Heart left ventricle (tissue), 16 donors: ENCODE measurements around the gene RPP25L. TPM values are rescaled to one million over a fixed set of nuclear protein-coding genes. Genes with fewer than 3 reads are reported as not detected.

Source experiments
- ATAC-seq, 4 donors: fragments of 200-7000 bp; cut with Tn5 transposase; one replicate each; pipeline ENCODE4 v1.9.1; 2020 to 2022; ENCODE audit warnings: moderate library complexity in 4 of 4, mild to moderate bottlenecking in 3 of 4, moderate number of reproducible peaks in 1 of 4
- DNase-seq, 5 donors: peaks; one replicate each; pipeline ENCODE4 v3.0.0-alpha.2; 2020
- H3K27ac ChIP-seq, 12 donors: fragments of 200-600 bp; sonication (generic) in 4 of 12; one replicate each; pipeline versions ENCODE4 v1.5.0 to v1.8.0; 2016 to 2022; ENCODE audit warnings: mild to moderate bottlenecking in 2 of 12
- H3K27me3 ChIP-seq, 9 donors: fragments of 200-600 bp; sonication (generic) in 2 of 9; one replicate each; pipeline versions ENCODE4 v1.5.1 to v1.8.0; 2016 to 2022; ENCODE audit warnings: mild to moderate bottlenecking in 3 of 9
- H3K36me3 ChIP-seq, 9 donors: fragments of 200-600 bp; sonication (generic) in 2 of 9; one replicate each; pipeline versions ENCODE4 v1.5.0 to v1.8.0; 2018 to 2022; ENCODE audit warnings: mild to moderate bottlenecking in 2 of 9
- H3K4me1 ChIP-seq, 12 donors: fragments of 200-600 bp; sonication (generic) in 4 of 12; one replicate each; pipeline versions ENCODE4 v1.5.0 to v1.8.0; 2016 to 2022; ENCODE audit warnings: mild to moderate bottlenecking in 3 of 12
- H3K4me3 ChIP-seq, 12 donors: fragments of 200-600 bp; sonication (generic) in 4 of 12; one replicate each; pipeline versions ENCODE4 v1.5.0 to v1.8.0; 2017 to 2022; ENCODE audit warnings: mild to moderate bottlenecking in 9 of 12, moderate library complexity in 4 of 12
- H3K9me3 ChIP-seq, 12 donors: fragments of 200-600 bp; sonication (generic) in 4 of 12; one replicate each; pipeline versions ENCODE4 v1.5.0 to v1.8.0; 2016 to 2022; ENCODE audit warnings: mild to moderate bottlenecking in 1 of 12
- POLR2A ChIP-seq, 2 donors: fragments of 450-650 bp; IDR thresholded peaks; one replicate each; pipeline ENCODE4 v1.6.1; 2017; ENCODE audit warnings: antibody characterized with exemption in 2 of 2, mild to moderate bottlenecking in 2 of 2, moderate library complexity in 2 of 2
- WGBS, 4 donors: extraction: QIAGEN DNeasy Blood & Tissue Kit in 2 of 4; methylation state at CpG; one replicate each; pipeline versions ENCODE4 v1.1.5 to v1.1.7; 2013 to 2018; 5-methylcytosine and 5-hydroxymethylcytosine counted together
- intact Hi-C, 10 donors: fragments of 100-400 bp; cut with DNase I; formaldehyde crosslinking; loops; one replicate each; pipeline versions ENCODE4 v1.11.1 to v1.14.2; 2022
- polyA plus RNA-seq, 2 donors: library from polyadenylated mRNA; stranded (reverse); fragments of 200-250 nt; gene quantifications; one replicate each; pipeline ENCODE4 v1.2.3, GENCODE V29; 2013
- total RNA-seq, 9 donors: library from RNA; depleted of rRNA in 2 of 9; stranded (reverse); fragments of >200 nt in 2 of 9; fragmentation: NEBNext Ultra II Directional in 3 of 9; extraction: Animal tissue kit (Norgen Biotek cat#: 25700) in 3 of 9; gene quantifications; one replicate each; pipeline versions ENCODE4 v1.1.0 to v1.2.4, GENCODE V29; 2016 to 2023
- TF ChIP-seq, protein P1 (sequence below), 12 donors: fragments of 200-600 bp; sonication (generic) in 4 of 12; IDR thresholded peaks; one replicate each; pipeline versions ENCODE4 v1.5.0 to v1.8.0; 2018 to 2022; ENCODE audit warnings: antibody characterized with exemption in 12 of 12, mild to moderate bottlenecking in 5 of 12
- donor health status: ischemic (EF 13 %, LVEDD 7.1; RV severe dilation, severe dysfunction).
- donor health status: healthy with polysubstance abuse.
- donor health status: DM: no; HTN: yes; CAD: no.
- donor health status: DM: no; HTN: no; CAD: no.
- donor health status: ischemic (EF 25% LVEDD 6.9; RV normal size, moderate dysfunction).
- donor health status: ischemic (EF 25% LVEDD 5.7; RV mildly dilated, moderate dysfunction).
- donor health status: healthy.
- donor health status: DM: yes; HTN: yes; CAD: no.
- donor health status: ischemic (EF 35%, LVEDD 5.7; RV mildly dilated, moderate dysfunction).
- donor health status: nonischemic (EF 11% LVEDD 7.7; RV severe dilation, severe dysfunction).
- donor health status: DM: yes; HTN: yes; CAD: no.
- donor health status: PGD.
- donor health status: ischemic (EF 29% LVEDD 5.4; RV normal size, mild dysfunction).
- donor health status: nonischemic (EF 23%, LVEDD 6.1; RV moderate dilation, normal function).

RPP25L gene
- total and polyA plus RNA-seq, 11 donors = 22.5 to 79.2 (median 38.3) TPM

DNA sequence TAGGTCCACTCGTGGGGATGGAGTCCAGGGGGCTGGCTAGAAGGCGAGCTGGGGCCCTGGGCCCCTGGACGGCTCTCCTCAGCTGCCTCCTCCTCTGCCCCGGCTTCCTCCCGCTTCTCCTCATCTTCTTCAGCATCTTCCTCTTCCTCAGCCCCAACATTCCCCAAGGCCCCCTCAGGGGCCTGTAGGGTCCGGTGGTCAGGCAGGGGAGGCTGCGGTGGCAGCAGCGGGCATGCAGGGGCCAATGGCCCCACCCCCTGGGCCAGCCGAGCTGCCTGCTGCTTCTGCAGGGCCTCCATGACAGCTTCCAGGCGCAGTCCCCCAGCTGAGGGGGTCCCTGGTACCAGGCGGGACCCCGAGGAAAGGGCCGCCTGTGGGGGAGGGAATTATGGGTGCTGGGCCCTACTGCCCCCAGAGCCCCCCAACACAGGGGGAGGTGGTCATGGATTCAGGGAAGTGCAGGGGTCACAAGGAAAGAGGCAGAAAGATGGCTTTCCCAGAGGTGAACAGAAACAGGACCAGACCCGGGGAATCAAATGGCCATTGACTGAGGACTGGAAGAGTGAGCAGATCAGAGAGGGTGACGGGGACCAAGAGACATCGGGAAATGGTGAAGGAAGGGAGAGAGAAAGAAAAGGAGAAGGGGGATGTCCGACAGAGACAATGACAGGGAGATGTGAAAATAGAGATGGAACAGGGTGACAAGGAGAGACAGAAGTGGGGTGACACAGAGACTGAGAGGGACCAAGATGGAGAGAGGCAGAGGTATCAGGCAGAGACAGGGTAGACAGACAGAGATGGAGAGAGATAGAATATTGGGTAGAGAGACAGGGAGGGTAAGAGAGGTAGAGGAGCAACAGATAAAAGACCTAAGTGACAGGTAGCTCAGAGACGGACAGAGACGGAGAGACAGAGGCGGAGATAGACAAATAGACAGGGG is 16.1 kb upstream of the RPP25L start:
- intact Hi-C loops = no loop called here
- H3K27ac ChIP-seq = no peak overlapping the region
- H3K36me3 ChIP-seq = no peaks in the 10 kb centered on the region
- no peaks in the 10 kb centered on the region for H3K9me3 ChIP-seq
- H3K27me3 ChIP-seq = peaks cover 35 to 79% (median 66%) of the 10 kb centered on the region in 9 donors
- TF ChIP-seq POLR2A (IDR thresholded peaks at IDR 0.05) = no peak
- TF ChIP-seq, protein P1, sequence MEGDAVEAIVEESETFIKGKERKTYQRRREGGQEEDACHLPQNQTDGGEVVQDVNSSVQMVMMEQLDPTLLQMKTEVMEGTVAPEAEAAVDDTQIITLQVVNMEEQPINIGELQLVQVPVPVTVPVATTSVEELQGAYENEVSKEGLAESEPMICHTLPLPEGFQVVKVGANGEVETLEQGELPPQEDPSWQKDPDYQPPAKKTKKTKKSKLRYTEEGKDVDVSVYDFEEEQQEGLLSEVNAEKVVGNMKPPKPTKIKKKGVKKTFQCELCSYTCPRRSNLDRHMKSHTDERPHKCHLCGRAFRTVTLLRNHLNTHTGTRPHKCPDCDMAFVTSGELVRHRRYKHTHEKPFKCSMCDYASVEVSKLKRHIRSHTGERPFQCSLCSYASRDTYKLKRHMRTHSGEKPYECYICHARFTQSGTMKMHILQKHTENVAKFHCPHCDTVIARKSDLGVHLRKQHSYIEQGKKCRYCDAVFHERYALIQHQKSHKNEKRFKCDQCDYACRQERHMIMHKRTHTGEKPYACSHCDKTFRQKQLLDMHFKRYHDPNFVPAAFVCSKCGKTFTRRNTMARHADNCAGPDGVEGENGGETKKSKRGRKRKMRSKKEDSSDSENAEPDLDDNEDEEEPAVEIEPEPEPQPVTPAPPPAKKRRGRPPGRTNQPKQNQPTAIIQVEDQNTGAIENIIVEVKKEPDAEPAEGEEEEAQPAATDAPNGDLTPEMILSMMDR (IDR thresholded peaks at IDR 0.05) = no peak
- no peak for ATAC-seq
- peak overlapping the region in 8 of 12 donors; percentile 11 to 57 (median 48) for H3K4me3 ChIP-seq
- 36 to 46% (median 40%) methylated on average over 17 to 20 of the region's 20 CpGs for WGBS, 4 donors
- no peak for DNase-seq
- H3K4me1 ChIP-seq = peaks cover 0 to 29% (median 13%) of the 10 kb centered on the region in 12 donors

- H3K9me3 ChIP-seq = no peaks in the 10 kb centered on the region
- no peak overlapping the region for H3K27ac ChIP-seq
- WGBS, 4 donors = 64 to 81% (median 75%) methylated on average over 3 of the region's 3 CpGs
- intact Hi-C loops = no loop called here
- no peaks in the 10 kb centered on the region for H3K36me3 ChIP-seq
- TF ChIP-seq POLR2A (IDR thresholded peaks at IDR 0.05) = no peak
- TF ChIP-seq, protein P1 (IDR thresholded peaks at IDR 0.05) = no peak
- H3K4me3 ChIP-seq = no peak overlapping the region
- peaks cover 39 to 87% (median 77%) of the 10 kb centered on the region in 9 donors for H3K27me3 ChIP-seq
- ATAC-seq (no peak), DNase-seq (no peak)
- H3K4me1 ChIP-seq = peaks cover 0 to 34% (median 17%) of the 10 kb centered on the region in 12 donors
Observed at GRCh38 chr9:34625186-34625486, 13.2 kb upstream of the RPP25L start.

GRCh38 chr9:34624475-34625185 is 12.7 kb upstream of the RPP25L start:
- H3K4me3 ChIP-seq = no peak overlapping the region
- WGBS, 4 donors = 12 to 20% (median 17%) methylated on average over 26 to 39 of the region's 39 CpGs
- no peak overlapping the region for H3K27ac ChIP-seq
- H3K36me3 ChIP-seq = no peaks in the 10 kb centered on the region
- TF ChIP-seq POLR2A (IDR thresholded peaks at IDR 0.05) = no peak
- TF ChIP-seq, protein P1 (IDR thresholded peaks at IDR 0.05) = no peak
- no peak for ATAC-seq
- H3K4me1 ChIP-seq = peaks cover 0 to 38% (median 20%) of the 10 kb centered on the region in 12 donors
- no peak for DNase-seq
- intact Hi-C loops = no loop called here
- H3K9me3 ChIP-seq = no peaks in the 10 kb centered on the region
- peaks cover 39 to 82% (median 76%) of the 10 kb centered on the region in 9 donors for H3K27me3 ChIP-seq
